ENCODE measurements around the gene SCAMP1. TPM values are rescaled to one million over a fixed set of nuclear protein-coding genes. Genes with fewer than 3 reads are reported as not detected.

Gene SCAMP1
- polyA plus RNA-seq, 1 donor from 2014 or later: 180 TPM

GRCh38 chr5:78327761-78328510, 32.5 kb upstream of the SCAMP1 start:
- no peaks in the 10 kb centered on the region for H4K20me1 ChIP-seq (ENCODE audit: insufficient read depth)
- H2AFZ ChIP-seq (ENCODE audit: low read depth, low read length): no peak overlapping the region

GRCh38 chr5:78328585-78329173, 31.7 kb upstream of the SCAMP1 start:
- Histone ChIP-seq H3F3A (ENCODE audit: insufficient read depth, low read length, poor library complexity, severe bottlenecking) (no peaks in the 10 kb centered on the region), H3K4me2 (ENCODE audit: low read length) (no peak overlapping the region), H3K9ac (ENCODE audit: low read length) (no peak overlapping the region), H3K27me3 (ENCODE audit: insufficient read depth, low read depth, low read length) (no peaks in the 10 kb centered on the region), H3K27ac (ENCODE audit: low read length) (no peak overlapping the region), H3K36me3 (ENCODE audit: insufficient read depth, low read length) (no peaks in the 10 kb centered on the region), H3K9me2 (ENCODE audit: insufficient read depth, low read length) (no peaks in the 10 kb centered on the region), H4K20me1 (ENCODE audit: insufficient read depth) (no peaks in the 10 kb centered on the region), H3K4me3 (ENCODE audit: low read length) (no peak overlapping the region), H2AFZ (ENCODE audit: low read depth, low read length) (no peak overlapping the region), H3K9me3 (ENCODE audit: low read length) (no peaks in the 10 kb centered on the region), H3K79me2 (replicated peaks; ENCODE audit: insufficient read depth, low read length) (no peaks in the 10 kb centered on the region)
- no peak for TF ChIP-seq CTCF (IDR thresholded peaks at IDR 0.05; ENCODE audit: poor library complexity, severe bottlenecking)
- no peak for TF ChIP-seq TAF1 (IDR thresholded peaks at IDR 0.05; ENCODE audit: low read depth)
- TF ChIP-seq EP300 (conservative IDR thresholded peaks at IDR 0.05; ENCODE audit: poor library complexity, severe bottlenecking): no peak
- no peak for TF ChIP-seq MXI1 (conservative IDR thresholded peaks at IDR 0.05; ENCODE audit: poor library complexity, severe bottlenecking)
- TF ChIP-seq POLR2AphosphoS5 (IDR thresholded peaks at IDR 0.05): no peak
- TF ChIP-seq REST (IDR thresholded peaks at IDR 0.05; ENCODE audit: borderline replicate concordance): no peak
- no peak for TF ChIP-seq SMC3 (conservative IDR thresholded peaks at IDR 0.05; ENCODE audit: poor library complexity)
- TF ChIP-seq EZH2 (IDR thresholded peaks at IDR 0.05; ENCODE audit: borderline replicate concordance, insufficient read depth, low read length, poor library complexity, severe bottlenecking): no peak
- TF ChIP-seq RAD21 (conservative IDR thresholded peaks at IDR 0.05): no peak

More at GRCh38 chr5:78327761-78328510, 32.5 kb upstream of the SCAMP1 start:
- Histone ChIP-seq H3F3A (ENCODE audit: insufficient read depth, low read length, poor library complexity, severe bottlenecking) (no peaks in the 10 kb centered on the region), H3K79me2 (replicated peaks; ENCODE audit: insufficient read depth, low read length) (no peaks in the 10 kb centered on the region), H3K27me3 (ENCODE audit: insufficient read depth, low read depth, low read length) (no peaks in the 10 kb centered on the region), H3K4me3 (ENCODE audit: low read length) (no peak overlapping the region), H3K9me3 (ENCODE audit: low read length) (no peaks in the 10 kb centered on the region), H3K27ac (ENCODE audit: low read length) (no peak overlapping the region), H3K9me2 (ENCODE audit: insufficient read depth, low read length) (no peaks in the 10 kb centered on the region), H3K36me3 (ENCODE audit: insufficient read depth, low read length) (no peaks in the 10 kb centered on the region), H3K4me2 (ENCODE audit: low read length) (no peak overlapping the region), H3K9ac (ENCODE audit: low read length) (no peak overlapping the region)
- TF ChIP-seq RAD21 (conservative IDR thresholded peaks at IDR 0.05): no peak

All from neural cell (in vitro differentiated cells).